Neuron (in vitro differentiated cells): ENCODE results near the gene RPL13A.
A peak's percentile ranks its signal among the peaks of the same experiment; 100 is the strongest.
"Not testable (repeated sequence)": the region's sequence is repeated elsewhere in the genome, so short reads cannot be mapped to it uniquely, and the experiment has no call there.

Source experiments
- H2AFZ ChIP-seq: one replicate; pipeline ENCODE4 v1.6.1; 2013; ENCODE audit warnings: low read depth, mild to moderate bottlenecking, inconsistent platforms, low read length, moderate library complexity
- H3K27me3 ChIP-seq: one replicate; pipeline ENCODE4 v1.6.1; 2013; ENCODE audit warnings: low read length; ENCODE audit not compliant: insufficient read depth
- H3K36me3 ChIP-seq: one replicate; pipeline ENCODE4 v1.6.1; 2013; ENCODE audit warnings: low read length; ENCODE audit not compliant: insufficient read depth
- H3K4me1 ChIP-seq: one replicate; pipeline ENCODE4 v1.6.1; 2013; ENCODE audit warnings: low read length; ENCODE audit not compliant: insufficient read depth
- H3K4me3 ChIP-seq: 2 replicates; pipeline ENCODE4 v1.5.1; 2013; ENCODE audit warnings: mild to moderate bottlenecking, low read length, moderate library complexity
- H3K9me3 ChIP-seq: one replicate; pipeline ENCODE4 v1.6.1; 2013; ENCODE audit warnings: low read length

RPL13A gene

DNA sequence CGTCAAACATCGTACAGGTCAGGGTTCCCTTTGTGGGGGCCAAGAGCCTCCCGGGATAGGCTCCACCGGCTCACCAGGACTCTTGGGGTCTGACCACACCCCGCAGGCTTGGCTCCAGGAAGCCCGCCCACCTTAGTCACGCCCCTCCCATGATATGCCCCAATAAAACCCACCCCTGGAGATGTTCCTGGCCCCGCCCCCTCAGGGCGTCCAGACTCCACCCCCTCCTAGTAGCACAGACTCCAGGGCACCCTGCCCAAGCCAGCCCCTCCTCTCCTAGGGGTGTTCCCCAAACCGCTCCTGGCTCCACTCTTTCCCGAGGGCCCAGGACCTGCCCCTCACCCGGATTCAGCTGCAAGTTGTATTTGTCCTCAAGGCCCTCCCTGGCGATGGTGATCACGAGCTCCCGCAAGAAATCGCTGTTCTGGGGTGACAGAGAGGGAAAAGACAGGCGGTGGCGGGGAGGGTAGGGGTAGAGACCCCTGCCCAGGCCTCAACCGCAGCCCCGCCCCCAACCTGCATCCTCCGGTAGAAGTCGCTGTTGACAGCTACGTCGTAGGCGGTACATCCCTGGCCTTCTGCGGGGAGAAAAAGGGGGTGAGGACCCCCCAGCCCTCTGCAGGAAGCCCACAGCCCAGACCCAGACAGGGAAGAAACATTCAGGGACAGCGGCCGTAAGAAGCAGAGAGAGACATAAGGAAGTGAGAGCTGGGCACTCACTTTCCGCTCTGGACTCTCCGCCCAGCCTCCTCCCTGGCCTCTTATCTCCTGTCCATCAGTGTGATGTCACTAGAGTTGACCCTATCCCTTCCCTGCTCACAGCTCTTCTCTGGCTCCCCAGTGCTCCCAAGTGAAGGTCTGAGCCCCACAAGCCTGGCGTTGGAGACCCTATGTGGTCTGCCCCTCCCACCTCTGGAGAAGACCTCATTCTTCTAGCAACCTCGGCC lies 39.6 kb upstream of the RPL13A start:
- Histone ChIP-seq H2AFZ (no peak overlapping the region), H3K27me3 (no peaks in the 10 kb centered on the region), H3K4me1 (peaks cover 4% of the 10 kb centered on the region), H3K9me3 (no peaks in the 10 kb centered on the region), H3K4me3 (no peak overlapping the region), H3K36me3 (peaks cover 25% of the 10 kb centered on the region)

- Histone ChIP-seq H3K4me3 (no peak overlapping the region), H3K9me3 (no peaks in the 10 kb centered on the region), H3K27me3 (no peaks in the 10 kb centered on the region), H2AFZ (no peak overlapping the region), H3K36me3 (peaks cover 25% of the 10 kb centered on the region), H3K4me1 (no peaks in the 10 kb centered on the region)
These were observed 39.0 kb upstream of the RPL13A start for GRCh38 chr19:49448432-49448786.

- Histone ChIP-seq H3K36me3 (peaks cover 25% of the 10 kb centered on the region), H3K27me3 (no peaks in the 10 kb centered on the region), H3K4me1 (peaks cover 3% of the 10 kb centered on the region), H2AFZ (no peak overlapping the region), H3K4me3 (peak overlapping the region; percentile 75), H3K9me3 (no peaks in the 10 kb centered on the region)
These were observed 37.0 kb upstream of the RPL13A start for GRCh38 chr19:49450405-49450804.

GRCh38 chr19:49451430-49452181 lies 35.8 kb upstream of the RPL13A start, which contains the start of gene PIH1D1:
Gene PIH1D1, minus strand, starts transcription at chr19:49451814. Its CDS starts 240 bp downstream, at chr19:49451574.
- Histone ChIP-seq H3K4me3 (peak within 1 kb of the TSS; percentile 75), H2AFZ (peak within 1 kb of the TSS; percentile 72), H3K9me3 (no peaks in the 10 kb centered on the region), H3K4me1 (peaks cover 3% of the 10 kb centered on the region), H3K27me3 (no peaks in the 10 kb centered on the region), H3K36me3 (peaks cover 25% of the 10 kb centered on the region)

DNA sequence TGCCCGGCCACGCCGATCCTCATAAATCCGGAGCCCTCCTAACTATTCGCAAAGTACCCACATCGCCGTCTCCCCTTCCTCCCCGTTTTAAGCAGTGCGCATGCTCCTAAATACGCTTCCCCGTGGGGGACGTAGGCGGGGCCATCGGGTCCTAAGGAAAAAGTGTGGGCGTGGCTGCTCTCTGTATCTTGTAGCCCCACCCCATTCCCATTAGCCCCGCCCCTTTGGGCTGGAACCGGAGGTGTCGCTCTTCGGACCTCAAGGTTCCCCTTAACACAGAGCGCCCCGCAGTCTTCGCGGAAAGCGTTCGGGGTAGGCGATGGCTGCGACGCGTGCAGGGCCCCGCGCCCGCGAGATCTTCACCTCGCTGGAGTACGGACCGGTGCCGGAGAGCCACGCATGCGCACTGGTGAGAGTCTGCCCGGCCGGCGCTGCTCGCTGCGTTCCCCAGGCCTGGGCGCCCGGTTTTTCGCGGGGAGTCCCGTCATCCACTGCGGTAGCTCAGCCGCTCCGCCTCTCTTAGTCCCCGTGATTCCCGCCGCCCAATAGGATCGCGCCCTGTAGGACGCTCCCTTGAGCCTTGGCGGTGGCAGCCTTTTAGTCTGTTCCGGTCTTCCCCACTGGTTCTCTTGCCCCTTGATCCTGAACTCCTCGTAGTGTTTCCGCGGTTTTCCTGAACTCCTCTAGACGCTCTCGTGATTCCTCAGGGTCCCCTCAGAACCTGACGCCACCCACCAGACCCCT lies 34.2 kb upstream of the RPL13A start, which contains the start of gene ALDH16A1:
ALDH16A1 (plus strand) TSS at position 213 of the 744 bp plus-strand sequence; CDS start at position 320, 107 bp downstream.
- H3K9me3 ChIP-seq: no peaks in the 10 kb centered on the region
- H3K27me3 ChIP-seq: no peaks in the 10 kb centered on the region
- H3K4me1 ChIP-seq: peaks cover 3% of the 10 kb centered on the region
- H3K4me3 ChIP-seq: peak within 1 kb of the TSS; percentile 71
- peaks cover 12% of the 10 kb centered on the region for H3K36me3 ChIP-seq
- peak within 1 kb of the TSS; percentile 47 for H2AFZ ChIP-seq

DNA sequence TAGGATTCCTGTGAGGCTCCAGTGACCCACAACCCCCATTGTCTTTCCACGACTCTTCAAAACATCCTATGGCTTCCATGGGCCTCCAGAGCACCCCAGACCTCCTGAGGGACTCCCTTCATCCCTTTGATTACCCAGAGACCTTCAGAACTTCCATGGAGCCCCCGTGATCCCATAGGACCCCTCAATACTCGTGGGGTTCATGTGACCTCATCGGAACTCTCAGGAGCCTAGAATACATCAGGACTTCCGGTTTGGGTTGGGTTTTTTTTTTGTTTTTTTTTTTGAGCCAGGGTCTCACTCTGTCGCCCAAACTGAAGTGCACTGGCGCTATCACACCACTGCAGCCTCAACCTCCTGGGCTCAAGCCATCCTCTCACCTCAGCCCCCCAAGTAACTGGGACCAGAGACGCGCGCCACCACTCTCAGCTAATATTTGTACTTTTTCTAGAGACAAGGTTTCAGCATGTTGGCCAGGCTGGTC lies 33.6 kb upstream of the RPL13A start:
- Histone ChIP-seq H3K9me3 (no peaks in the 10 kb centered on the region), H3K27me3 (no peaks in the 10 kb centered on the region), H3K36me3 (peaks cover 6% of the 10 kb centered on the region), H2AFZ (no peak overlapping the region), H3K4me1 (peaks cover 3% of the 10 kb centered on the region), H3K4me3 (peak overlapping the region; percentile 71)

GRCh38 chr19:49455773-49456172 lies 31.6 kb upstream of the RPL13A start:
- H3K4me3 ChIP-seq: no peak overlapping the region
- no peaks in the 10 kb centered on the region for H3K27me3 ChIP-seq
- peaks cover 3% of the 10 kb centered on the region for H3K4me1 ChIP-seq
- H2AFZ ChIP-seq: no peak overlapping the region
- H3K9me3 ChIP-seq: no peaks in the 10 kb centered on the region
- H3K36me3 ChIP-seq: peaks cover 8% of the 10 kb centered on the region

GRCh38 chr19:49456326-49456725 lies 31.1 kb upstream of the RPL13A start:
- no peaks in the 10 kb centered on the region for H3K9me3 ChIP-seq
- H3K4me3 ChIP-seq: no peak overlapping the region
- H3K4me1 ChIP-seq: peaks cover 3% of the 10 kb centered on the region
- no peaks in the 10 kb centered on the region for H3K27me3 ChIP-seq
- peaks cover 8% of the 10 kb centered on the region for H3K36me3 ChIP-seq
- no peak overlapping the region for H2AFZ ChIP-seq

DNA sequence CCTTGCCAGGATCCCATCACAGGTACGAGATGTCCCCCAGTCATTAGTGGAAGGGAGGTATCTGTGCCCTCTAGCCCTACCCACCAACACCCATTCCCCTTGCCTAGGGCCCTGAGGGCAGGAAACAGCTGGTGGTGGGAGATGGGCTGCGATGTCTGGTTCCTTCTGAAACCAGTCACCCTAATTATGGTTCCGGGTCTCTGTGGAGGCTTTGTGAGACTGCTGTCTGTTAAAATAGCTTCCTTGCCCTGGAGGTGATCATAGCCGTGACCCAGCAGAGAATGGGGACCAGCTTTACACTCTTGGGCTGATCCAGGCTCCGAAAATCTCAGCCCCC lies 28.9 kb upstream of the RPL13A start:
- H3K9me3 ChIP-seq: no peaks in the 10 kb centered on the region
- no peak overlapping the region for H2AFZ ChIP-seq
- peaks cover 3% of the 10 kb centered on the region for H3K4me1 ChIP-seq
- no peaks in the 10 kb centered on the region for H3K27me3 ChIP-seq
- H3K4me3 ChIP-seq: no peak overlapping the region
- peaks cover 11% of the 10 kb centered on the region for H3K36me3 ChIP-seq

DNA sequence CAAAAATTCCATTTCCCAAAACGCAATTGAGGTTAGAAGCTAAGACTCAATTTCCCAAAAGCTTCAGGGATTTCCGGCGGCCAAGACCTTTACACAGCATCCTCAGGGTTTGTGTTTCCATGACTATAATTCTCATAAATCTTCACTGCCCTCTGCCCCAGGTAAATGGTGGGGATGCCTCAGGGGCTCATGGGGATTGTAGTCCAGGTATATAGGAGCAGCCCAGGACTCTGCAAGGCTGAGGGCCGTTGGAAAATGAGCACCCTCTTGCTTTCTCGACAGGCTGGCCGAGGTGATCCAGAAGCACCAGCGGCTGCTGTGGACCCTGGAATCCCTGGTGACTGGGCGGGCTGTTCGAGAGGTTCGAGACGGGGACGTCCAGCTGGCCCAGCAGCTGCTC lies 28.0 kb upstream of the RPL13A start:
- no peaks in the 10 kb centered on the region for H3K27me3 ChIP-seq
- no peaks in the 10 kb centered on the region for H3K9me3 ChIP-seq
- no peak overlapping the region for H2AFZ ChIP-seq
- no peak overlapping the region for H3K4me3 ChIP-seq
- H3K4me1 ChIP-seq: peaks cover under 1% of the 10 kb centered on the region
- H3K36me3 ChIP-seq: peaks cover 17% of the 10 kb centered on the region

- not testable (repeated sequence) for H3K4me3 ChIP-seq, H2AFZ ChIP-seq, H3K4me1 ChIP-seq, H3K27me3 ChIP-seq, H3K9me3 ChIP-seq
- peaks cover 21% of the 10 kb centered on the region for H3K36me3 ChIP-seq
These were observed 26.3 kb upstream of the RPL13A start for GRCh38 chr19:49461130-49461529.

DNA sequence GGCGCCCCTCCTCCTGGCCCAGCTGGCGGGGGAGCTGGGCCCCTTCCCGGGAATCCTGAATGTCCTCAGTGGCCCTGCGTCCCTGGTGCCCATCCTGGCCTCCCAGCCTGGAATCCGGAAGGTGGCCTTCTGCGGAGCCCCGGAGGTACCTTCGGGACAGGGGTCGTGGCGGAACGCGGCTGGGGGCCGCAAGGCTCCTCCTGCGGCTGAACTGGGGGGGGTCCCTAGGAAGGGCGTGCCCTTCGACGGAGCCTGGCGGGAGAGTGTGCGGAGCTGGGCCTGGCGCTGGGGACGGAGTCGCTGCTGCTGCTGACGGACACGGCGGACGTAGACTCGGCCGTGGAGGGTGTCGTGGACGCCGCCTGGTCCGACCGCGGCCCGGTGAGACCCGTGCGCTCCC lies 25.8 kb upstream of the RPL13A start:
- Histone ChIP-seq H3K4me1 (no peaks in the 10 kb centered on the region), H3K4me3 (no peak overlapping the region), H3K9me3 (no peaks in the 10 kb centered on the region), H3K36me3 (peaks cover 23% of the 10 kb centered on the region), H2AFZ (no peak overlapping the region), H3K27me3 (no peaks in the 10 kb centered on the region)
